Cortex of kidney (tissue), 1 donor: ENCODE results near the gene ACOT11.
"Not testable (repeated sequence)": the region's sequence is repeated elsewhere in the genome, so short reads cannot be mapped to it uniquely, and the experiment has no call there.

Source experiments
- DNase-seq: peaks from one replicate; lab custom pipeline; 2025; lab: John Stamatoyannopoulos, UW

The ACOT11 gene

GRCh38 chr1:54608566-54609230 lies 60.7 kb downstream of the ACOT11 start:
- DNase-seq = no peak

- no peak for DNase-seq
These were observed 61.4 kb downstream of the ACOT11 start for GRCh38 chr1:54609301-54609921.

GRCh38 chr1:54610048-54610447 lies 62.0 kb downstream of the ACOT11 start:
- no peak for DNase-seq

GRCh38 chr1:54610601-54611580 lies 62.9 kb downstream of the ACOT11 start:
- no peak for DNase-seq

- no peak for DNase-seq
These were observed 63.6 kb downstream of the ACOT11 start for GRCh38 chr1:54611621-54612020.

GRCh38 chr1:54614024-54614423 lies 66.0 kb downstream of the ACOT11 start:
- no peak for DNase-seq

GRCh38 chr1:54614563-54614962 lies 66.5 kb downstream of the ACOT11 start:
- DNase-seq = no peak

GRCh38 chr1:54615531-54616279 lies 67.7 kb downstream of the ACOT11 start:
- DNase-seq = no peak

- no peak for DNase-seq
These were observed 71.7 kb downstream of the ACOT11 start for GRCh38 chr1:54619749-54620148.

- no peak for DNase-seq
These were observed 75.4 kb downstream of the ACOT11 start, which contains the start of gene FAM151A for GRCh38 chr1:54623216-54624007. Gene FAM151A, minus strand, starts transcription at chr1:54623525. Its CDS starts 130 bp downstream, at chr1:54623395.

GRCh38 chr1:54624466-54625464 lies 76.7 kb downstream of the ACOT11 start:
- DNase-seq = no peak

- DNase-seq = no peak
These were observed 79.2 kb downstream of the ACOT11 start for GRCh38 chr1:54627196-54627595.

- not testable (repeated sequence) for DNase-seq
These were observed 87.8 kb downstream of the ACOT11 start for GRCh38 chr1:54635804-54636203.

GRCh38 chr1:54636461-54637446 lies 88.7 kb downstream of the ACOT11 start:
- not testable (repeated sequence) for DNase-seq

- no peak for DNase-seq
These were observed 92.3 kb downstream of the ACOT11 start for GRCh38 chr1:54640361-54640760.

- DNase-seq = no peak
These were observed 93.1 kb downstream of the ACOT11 start, which contains the start of gene MROH7 for GRCh38 chr1:54640863-54641836. Gene MROH7, plus strand, starts transcription at chr1:54641786. Its CDS starts 11,141 bp downstream, at chr1:54652927.

- no peak for DNase-seq
These were observed 95.7 kb downstream of the ACOT11 start for GRCh38 chr1:54643736-54644135.
